Right atrium auricular region (tissue), 2 donors: ENCODE results near the gene CSRP3. TPM values are rescaled to one million over a fixed set of nuclear protein-coding genes. Genes with fewer than 3 reads are reported as not detected.
A peak's percentile ranks its signal among the peaks of the same experiment; 100 is the strongest.

Source experiments
- DNase-seq: peaks from one replicate; pipeline ENCODE4 v3.0.0-alpha.2; 2019; ENCODE audit warnings: low spot score
- H3K27ac ChIP-seq, 2 donors: fragments of 200-600 bp; sonication (generic); 1 replicate in 1 of 2; 2 replicates in 1 of 2; pipeline ENCODE4 v1.5.1; 2016 to 2019
- H3K27me3 ChIP-seq, 2 donors: fragments of 200-600 bp; sonication (generic); one replicate each; pipeline versions ENCODE4 v1.5.1 to v1.6.0; 2017 to 2019
- H3K36me3 ChIP-seq: fragments of 200-600 bp; sonication (generic); one replicate; pipeline ENCODE4 v1.5.1; 2016
- H3K4me1 ChIP-seq, 2 donors: fragments of 200-600 bp; sonication (generic); one replicate each; pipeline versions ENCODE4 v1.5.1 to v1.6.0; 2017 to 2019
- H3K4me3 ChIP-seq, 2 donors: fragments of 200-600 bp; sonication (generic); 1 replicate in 1 of 2; 2 replicates in 1 of 2; pipeline ENCODE4 v1.5.1; 2017 to 2019; ENCODE audit warnings: mild to moderate bottlenecking in 1 of 2, moderate library complexity in 1 of 2
- H3K9me3 ChIP-seq, 2 donors: fragments of 200-600 bp; sonication (generic); one replicate each; pipeline ENCODE4 v1.5.1; 2019
- total RNA-seq, 2 donors: library from RNA; depleted of rRNA; stranded (reverse); fragments of >200 nt; gene quantifications; one replicate each; pipeline ENCODE4 v1.1.0, GENCODE V29; 2016
- TF ChIP-seq, protein P1 (sequence below), 2 donors: fragments of 200-600 bp; sonication (generic); IDR thresholded peaks; one replicate each; pipeline ENCODE4 v1.5.1; 2019; ENCODE audit warnings: antibody characterized with exemption in 2 of 2

The CSRP3 gene
- total RNA-seq, 2 donors from 2014 or later = 1,021 to 1,621 TPM

DNA sequence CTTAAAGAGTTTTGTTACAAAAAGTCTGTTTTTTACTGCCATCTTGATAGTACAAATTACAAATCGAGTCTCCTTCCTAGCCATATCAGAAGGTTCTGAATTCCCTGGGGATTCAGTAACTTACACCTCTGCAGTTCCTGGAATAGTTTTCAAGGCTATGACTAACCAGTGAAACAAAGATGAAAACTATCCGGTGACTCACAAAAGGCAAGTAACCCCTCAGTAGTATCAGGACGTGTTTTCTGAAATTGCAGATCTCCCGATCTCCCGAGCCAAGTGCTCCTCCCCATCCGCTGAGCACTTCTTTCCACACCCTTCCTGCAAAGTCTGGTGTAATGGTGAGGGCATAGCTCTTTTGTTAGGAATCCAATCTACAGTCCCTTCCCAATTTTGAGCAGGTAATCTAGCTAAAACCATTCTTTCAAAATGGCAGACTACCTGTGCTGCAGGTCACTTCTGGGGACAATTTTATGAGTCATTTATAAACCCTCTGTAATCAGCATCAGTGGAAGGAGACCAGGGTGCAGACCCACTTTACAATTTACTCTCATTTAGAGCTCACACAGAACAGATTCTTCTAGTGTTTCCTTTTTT is 31.2 kb upstream of the CSRP3 start:
- TF ChIP-seq, protein P1, sequence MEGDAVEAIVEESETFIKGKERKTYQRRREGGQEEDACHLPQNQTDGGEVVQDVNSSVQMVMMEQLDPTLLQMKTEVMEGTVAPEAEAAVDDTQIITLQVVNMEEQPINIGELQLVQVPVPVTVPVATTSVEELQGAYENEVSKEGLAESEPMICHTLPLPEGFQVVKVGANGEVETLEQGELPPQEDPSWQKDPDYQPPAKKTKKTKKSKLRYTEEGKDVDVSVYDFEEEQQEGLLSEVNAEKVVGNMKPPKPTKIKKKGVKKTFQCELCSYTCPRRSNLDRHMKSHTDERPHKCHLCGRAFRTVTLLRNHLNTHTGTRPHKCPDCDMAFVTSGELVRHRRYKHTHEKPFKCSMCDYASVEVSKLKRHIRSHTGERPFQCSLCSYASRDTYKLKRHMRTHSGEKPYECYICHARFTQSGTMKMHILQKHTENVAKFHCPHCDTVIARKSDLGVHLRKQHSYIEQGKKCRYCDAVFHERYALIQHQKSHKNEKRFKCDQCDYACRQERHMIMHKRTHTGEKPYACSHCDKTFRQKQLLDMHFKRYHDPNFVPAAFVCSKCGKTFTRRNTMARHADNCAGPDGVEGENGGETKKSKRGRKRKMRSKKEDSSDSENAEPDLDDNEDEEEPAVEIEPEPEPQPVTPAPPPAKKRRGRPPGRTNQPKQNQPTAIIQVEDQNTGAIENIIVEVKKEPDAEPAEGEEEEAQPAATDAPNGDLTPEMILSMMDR (IDR thresholded peaks at IDR 0.05) = no peak
- Histone ChIP-seq H3K9me3 (no peaks in the 10 kb centered on the region), H3K27ac (peak overlapping the region in 1 of 2 donors; percentile 67), H3K27me3 (no peaks in the 10 kb centered on the region), H3K36me3 (no peaks in the 10 kb centered on the region), H3K4me1 (peaks cover 0 to 14% of the 10 kb centered on the region in 2 donors), H3K4me3 (no peak overlapping the region)
- DNase-seq = no peak

DNA sequence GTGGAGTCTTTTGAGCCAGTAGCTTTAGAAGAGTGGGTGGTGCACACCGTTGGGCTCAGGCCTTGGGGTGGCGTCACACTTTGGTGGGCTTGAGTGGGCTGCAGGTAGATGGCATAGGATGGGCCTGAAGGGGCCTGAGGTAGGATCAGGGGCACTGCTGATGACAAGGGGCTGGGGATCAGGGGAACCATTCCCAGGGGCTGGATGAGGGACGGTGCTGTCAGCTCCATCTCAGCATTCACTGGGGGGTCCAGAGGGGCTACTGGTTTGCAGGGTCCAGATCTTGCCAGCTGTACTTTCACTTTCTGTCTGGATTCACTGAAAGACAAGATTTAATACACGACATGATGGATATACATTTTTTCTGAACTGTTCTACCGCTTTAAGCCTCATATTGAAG is 27.9 kb upstream of the CSRP3 start:
- Histone ChIP-seq H3K9me3 (no peaks in the 10 kb centered on the region), H3K4me1 (peaks cover 0 to 16% of the 10 kb centered on the region in 2 donors), H3K27me3 (no peaks in the 10 kb centered on the region), H3K27ac (no peak overlapping the region), H3K4me3 (no peak overlapping the region), H3K36me3 (no peaks in the 10 kb centered on the region)
- DNase-seq = no peak
- TF ChIP-seq, protein P1 (IDR thresholded peaks at IDR 0.05) = no peak

DNA sequence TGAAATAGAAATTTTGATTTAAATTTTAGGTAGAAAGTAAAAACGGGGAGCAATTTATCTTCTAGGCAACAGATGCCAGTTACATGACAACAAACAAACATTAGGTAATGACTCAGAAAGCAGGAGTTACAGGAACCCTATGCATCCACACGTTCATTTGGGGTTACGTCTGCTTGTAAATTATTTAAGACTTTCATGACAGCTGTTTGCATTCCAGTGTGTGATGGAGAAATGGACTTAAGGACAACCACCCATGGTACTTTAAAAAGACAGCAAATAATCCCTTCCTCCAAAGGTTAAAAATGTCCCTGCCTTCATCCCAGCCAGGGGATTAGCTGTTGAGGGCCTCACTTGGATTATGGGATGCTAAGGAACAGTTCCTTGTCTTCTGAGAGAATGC is 27.2 kb upstream of the CSRP3 start:
- Histone ChIP-seq H3K4me3 (no peak overlapping the region), H3K27ac (no peak overlapping the region), H3K4me1 (peaks cover 0 to 16% of the 10 kb centered on the region in 2 donors), H3K36me3 (no peaks in the 10 kb centered on the region), H3K9me3 (no peaks in the 10 kb centered on the region), H3K27me3 (no peaks in the 10 kb centered on the region)
- TF ChIP-seq, protein P1 (IDR thresholded peaks at IDR 0.05) = no peak
- DNase-seq = no peak

DNA sequence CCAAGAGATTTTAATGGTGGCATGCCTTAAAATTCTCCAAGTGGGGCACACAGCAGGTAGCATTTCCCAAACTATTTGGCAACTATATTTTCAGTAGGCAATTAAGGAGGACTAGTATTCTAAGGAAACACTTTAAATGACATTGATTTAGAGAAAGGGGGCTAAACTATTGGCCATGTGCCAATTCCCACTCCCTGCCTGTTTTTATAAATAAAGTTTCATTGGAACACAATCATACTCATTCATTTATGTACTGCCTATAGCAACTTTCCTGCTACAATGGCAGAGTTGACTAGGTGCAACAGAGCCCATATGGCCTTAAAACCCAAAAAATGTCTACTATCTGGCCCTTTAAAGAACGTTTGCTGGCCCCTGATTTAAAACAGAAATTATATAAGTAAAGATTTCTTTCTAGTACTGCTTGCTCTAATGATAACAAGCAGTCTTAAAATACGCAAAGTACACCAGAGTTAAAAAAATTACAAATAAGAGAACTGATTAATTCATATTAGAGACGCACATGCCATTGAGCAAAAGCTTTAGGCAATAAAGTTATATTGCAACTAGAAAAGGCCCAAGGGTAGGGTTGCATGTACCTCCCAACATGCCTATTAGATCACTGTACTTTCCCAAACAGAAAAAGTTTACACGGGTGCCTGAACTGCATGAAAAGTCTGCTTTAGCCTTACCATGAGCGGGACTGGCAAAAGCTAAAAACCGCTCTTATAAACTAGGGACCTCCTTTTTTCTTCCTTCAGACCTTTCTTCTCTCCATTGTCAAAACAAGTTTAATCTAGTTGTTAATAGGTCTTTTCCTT is 24.8 kb upstream of the CSRP3 start:
- H3K4me3 ChIP-seq = no peak overlapping the region
- H3K4me1 ChIP-seq = peaks cover 0 to 10% of the 10 kb centered on the region in 2 donors
- H3K27me3 ChIP-seq = no peaks in the 10 kb centered on the region
- no peaks in the 10 kb centered on the region for H3K36me3 ChIP-seq
- H3K27ac ChIP-seq = no peak overlapping the region
- TF ChIP-seq, protein P1 (IDR thresholded peaks at IDR 0.05) = no peak
- no peak for DNase-seq
- H3K9me3 ChIP-seq = no peaks in the 10 kb centered on the region

DNA sequence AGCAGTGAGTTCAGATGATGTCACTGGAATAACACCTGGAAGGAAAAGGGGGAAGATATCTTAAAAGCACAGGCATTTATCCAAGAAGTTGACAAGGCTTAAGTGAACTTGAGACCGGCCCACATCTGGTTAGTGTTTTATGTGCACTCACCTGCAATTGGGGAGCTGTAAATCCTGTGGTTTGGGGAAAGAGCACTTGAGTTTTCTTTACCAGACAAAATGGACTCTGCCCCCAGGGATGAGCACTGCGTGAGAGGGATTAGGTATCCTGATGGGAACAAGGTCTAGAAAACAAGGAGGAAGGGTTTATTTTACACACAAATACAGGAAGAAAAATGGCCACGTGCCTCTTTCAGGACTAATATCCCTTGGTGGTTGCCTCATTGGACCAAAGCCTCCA is 23.8 kb upstream of the CSRP3 start:
- DNase-seq = no peak
- Histone ChIP-seq H3K9me3 (no peaks in the 10 kb centered on the region), H3K36me3 (no peaks in the 10 kb centered on the region), H3K4me3 (no peak overlapping the region), H3K27ac (peak overlapping the region; percentile 49 to 52), H3K27me3 (no peaks in the 10 kb centered on the region), H3K4me1 (peaks cover 0 to 16% of the 10 kb centered on the region in 2 donors)
- TF ChIP-seq, protein P1 (IDR thresholded peaks at IDR 0.05) = no peak
